Hepatocyte (in vitro differentiated cells): Measurements from ENCODE around the gene SMYD1. TPM values are rescaled to one million over a fixed set of nuclear protein-coding genes. Genes with fewer than 3 reads are reported as not detected.

Experiments used
- DNase-seq: peaks from one replicate; pipeline ENCODE4 v3.0.0-alpha.2; 2016; ENCODE audit warnings: low spot score
- H2AFZ ChIP-seq: fragments of 200-600 bp; sonication (generic); 2 replicates; pipeline ENCODE4 v1.6.0; 2016; ENCODE audit warnings: antibody characterized with exemption, mild to moderate bottlenecking
- H3K27ac ChIP-seq: fragments of 200-600 bp; sonication (generic); 2 replicates; pipeline ENCODE4 v1.5.1; 2016; ENCODE audit warnings: mild to moderate bottlenecking
- H3K27me3 ChIP-seq: fragments of 200-600 bp; sonication (generic); 2 replicates; pipeline ENCODE4 v1.6.1; 2016
- H3K36me3 ChIP-seq: fragments of 200-600 bp; sonication (generic); replicated peaks from 2 replicates; pipeline ENCODE4 v1.5.1; 2016; ENCODE audit warnings: low read depth; ENCODE audit not compliant: insufficient read depth
- H3K4me1 ChIP-seq: fragments of 200-600 bp; sonication (generic); 2 replicates; pipeline ENCODE4 v1.5.1; 2016; ENCODE audit warnings: mild to moderate bottlenecking, moderate library complexity; ENCODE audit not compliant: insufficient read depth
- H3K4me2 ChIP-seq: fragments of 200-600 bp; sonication (generic); 2 replicates; pipeline ENCODE4 v1.6.0; 2016
- H3K4me3 ChIP-seq: fragments of 200-600 bp; sonication (generic); 2 replicates; pipeline ENCODE4 v1.5.1; 2016; ENCODE audit warnings: mild to moderate bottlenecking
- H3K79me2 ChIP-seq: fragments of 200-600 bp; sonication (generic); 2 replicates; pipeline ENCODE4 v1.6.0; 2017; ENCODE audit warnings: mild to moderate bottlenecking
- H3K9me2 ChIP-seq: fragments of 200-600 bp; sonication (generic); replicated peaks from 2 replicates; pipeline ENCODE4 v1.6.0; 2017; ENCODE audit warnings: mild to moderate bottlenecking; ENCODE audit not compliant: insufficient read depth
- H3K9me3 ChIP-seq: fragments of 200-600 bp; sonication (generic); 2 replicates; pipeline ENCODE4 v1.5.1; 2016; ENCODE audit warnings: low read depth, mild to moderate bottlenecking
- H4K20me1 ChIP-seq: fragments of 200-600 bp; sonication (generic); 2 replicates; pipeline ENCODE4 v1.6.0; 2016; ENCODE audit warnings: mild to moderate bottlenecking; ENCODE audit not compliant: insufficient read depth, poor library complexity, severe bottlenecking
- EZH2 ChIP-seq: fragments of 200-600 bp; sonication (generic); IDR thresholded peaks from 2 replicates; pipeline ENCODE4 v1.6.1; 2016; ENCODE audit warnings: antibody characterized with exemption, mild to moderate bottlenecking, borderline replicate concordance
- EZH2phosphoT487 ChIP-seq: fragments of 200-600 bp; sonication (generic); IDR thresholded peaks from one replicate; pipeline ENCODE4 v1.6.1; 2018; ENCODE audit warnings: antibody characterized with exemption, mild to moderate bottlenecking, low read depth, moderate library complexity; ENCODE audit not compliant: unreplicated experiment, severe bottlenecking
- WGBS: methylation state at CpG from one replicate; pipeline ENCODE4 v1.1.6; 2016; ENCODE audit warnings: low lambda C conversion rate; ENCODE audit errors: missing lambda C conversion rate; 5-methylcytosine and 5-hydroxymethylcytosine counted together
- polyA plus RNA-seq: library from polyadenylated mRNA; unstranded; fragments of >200 nt; fragmentation: Nextera tagmentation; extraction: Ambion mirVana; gene quantifications from 2 replicates; pipeline ENCODE4 v1.2.1, GENCODE V29; 2016
- total RNA-seq: library from RNA; depleted of rRNA; stranded (reverse); fragments of >200 nt; gene quantifications from 2 replicates; pipeline ENCODE4 v1.2.3, GENCODE V29; 2014
- TF ChIP-seq, protein P1 (sequence below): fragments of 200-600 bp; sonication (generic); IDR thresholded peaks from 2 replicates; pipeline ENCODE4 v1.5.1; 2016; ENCODE audit warnings: antibody characterized with exemption, mild to moderate bottlenecking; ENCODE audit not compliant: poor library complexity

Gene SMYD1
- total and polyA plus RNA-seq, 2 experiments from 2014 or later = 0.10 TPM; not detected in 1

- no peaks in the 10 kb centered on the region for H3K79me2 ChIP-seq
- no peaks in the 10 kb centered on the region for H3K27me3 ChIP-seq
- H4K20me1 ChIP-seq = no peaks in the 10 kb centered on the region
- no peaks in the 10 kb centered on the region for H3K9me2 ChIP-seq
- WGBS = 47% methylated on average over 4 of the region's 4 CpGs
- no peaks in the 10 kb centered on the region for H3K4me1 ChIP-seq
- no peak overlapping the region for H2AFZ ChIP-seq
- TF ChIP-seq, protein P1, sequence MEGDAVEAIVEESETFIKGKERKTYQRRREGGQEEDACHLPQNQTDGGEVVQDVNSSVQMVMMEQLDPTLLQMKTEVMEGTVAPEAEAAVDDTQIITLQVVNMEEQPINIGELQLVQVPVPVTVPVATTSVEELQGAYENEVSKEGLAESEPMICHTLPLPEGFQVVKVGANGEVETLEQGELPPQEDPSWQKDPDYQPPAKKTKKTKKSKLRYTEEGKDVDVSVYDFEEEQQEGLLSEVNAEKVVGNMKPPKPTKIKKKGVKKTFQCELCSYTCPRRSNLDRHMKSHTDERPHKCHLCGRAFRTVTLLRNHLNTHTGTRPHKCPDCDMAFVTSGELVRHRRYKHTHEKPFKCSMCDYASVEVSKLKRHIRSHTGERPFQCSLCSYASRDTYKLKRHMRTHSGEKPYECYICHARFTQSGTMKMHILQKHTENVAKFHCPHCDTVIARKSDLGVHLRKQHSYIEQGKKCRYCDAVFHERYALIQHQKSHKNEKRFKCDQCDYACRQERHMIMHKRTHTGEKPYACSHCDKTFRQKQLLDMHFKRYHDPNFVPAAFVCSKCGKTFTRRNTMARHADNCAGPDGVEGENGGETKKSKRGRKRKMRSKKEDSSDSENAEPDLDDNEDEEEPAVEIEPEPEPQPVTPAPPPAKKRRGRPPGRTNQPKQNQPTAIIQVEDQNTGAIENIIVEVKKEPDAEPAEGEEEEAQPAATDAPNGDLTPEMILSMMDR = no peak
- TF ChIP-seq EZH2 = no peak
- TF ChIP-seq EZH2phosphoT487 = no peak
- no peak for DNase-seq
- H3K4me3 ChIP-seq = no peak overlapping the region
- H3K27ac ChIP-seq = peak overlapping the region; percentile 13
- H3K4me2 ChIP-seq = no peak overlapping the region
- H3K36me3 ChIP-seq = no peaks in the 10 kb centered on the region
- H3K9me3 ChIP-seq = no peaks in the 10 kb centered on the region
Observed at GRCh38 chr2:88074854-88075292, 7.2 kb downstream of the SMYD1 start.

GRCh38 chr2:88077080-88077479 is 9.5 kb downstream of the SMYD1 start:
- TF ChIP-seq EZH2phosphoT487 = no peak
- TF ChIP-seq, protein P1 = no peak
- no peak for TF ChIP-seq EZH2
- H3K4me1 ChIP-seq = no peaks in the 10 kb centered on the region
- no peak overlapping the region for H2AFZ ChIP-seq
- H3K9me2 ChIP-seq = no peaks in the 10 kb centered on the region
- WGBS = 93% methylated on average over 8 of the region's 8 CpGs
- H3K4me3 ChIP-seq = no peak overlapping the region
- no peaks in the 10 kb centered on the region for H4K20me1 ChIP-seq
- H3K36me3 ChIP-seq = no peaks in the 10 kb centered on the region
- H3K27ac ChIP-seq = no peak overlapping the region
- no peaks in the 10 kb centered on the region for H3K79me2 ChIP-seq
- DNase-seq = no peak
- no peaks in the 10 kb centered on the region for H3K27me3 ChIP-seq
- H3K4me2 ChIP-seq = no peak overlapping the region
- H3K9me3 ChIP-seq = no peaks in the 10 kb centered on the region

DNA sequence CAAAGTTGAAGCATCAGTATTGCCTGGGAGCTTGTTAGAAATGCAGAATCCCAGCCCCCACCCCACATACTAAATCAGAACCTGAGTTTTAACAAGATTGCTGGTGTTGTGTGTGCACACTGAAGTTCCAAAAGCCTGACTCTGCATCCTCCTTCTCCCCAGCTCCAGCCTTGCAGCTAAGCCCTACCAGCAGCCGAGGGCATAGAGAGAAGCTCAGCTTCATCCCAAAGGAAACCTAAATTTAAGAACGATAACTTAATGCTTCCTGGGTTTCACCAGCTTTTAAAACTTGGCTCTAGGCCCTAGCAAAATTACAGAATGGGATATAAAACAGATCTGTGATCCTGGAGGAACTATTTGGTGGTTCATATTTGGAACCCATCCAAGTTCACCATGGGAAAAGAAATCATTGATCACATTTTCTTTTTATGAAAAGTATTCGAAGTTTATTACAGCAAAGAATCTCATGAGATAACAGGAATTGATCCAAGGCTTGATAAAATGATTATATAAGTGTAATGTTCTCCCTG is 11.1 kb downstream of the SMYD1 start:
- Histone ChIP-seq H3K27ac (no peak overlapping the region), H3K4me2 (no peak overlapping the region), H3K9me2 (no peaks in the 10 kb centered on the region), H4K20me1 (no peaks in the 10 kb centered on the region), H3K9me3 (no peaks in the 10 kb centered on the region), H3K79me2 (no peaks in the 10 kb centered on the region), H2AFZ (no peak overlapping the region), H3K4me1 (no peaks in the 10 kb centered on the region), H3K4me3 (no peak overlapping the region), H3K27me3 (no peaks in the 10 kb centered on the region), H3K36me3 (no peaks in the 10 kb centered on the region)
- TF ChIP-seq EZH2phosphoT487 (no peak), EZH2 (no peak)
- TF ChIP-seq, protein P1 = no peak
- no peak for DNase-seq
- WGBS = 51% methylated on average over 3 of the region's 3 CpGs
